PC-3 (cell line): ENCODE data around the gene KHDC4.

Experiments
- CTCF ChIP-seq: fragments of 300-600 bp; sonication (generic); conservative IDR thresholded peaks from 2 replicates; pipeline ENCODE4 v1.5.1; 2017; ENCODE audit warnings: antibody characterized with exemption, low read depth, mild to moderate bottlenecking, low read length
- EZH2 ChIP-seq: fragments of 300-600 bp; sonication (generic); IDR thresholded peaks from one replicate; pipeline ENCODE4 v1.6.1; 2017; ENCODE audit warnings: antibody characterized with exemption, mild to moderate bottlenecking, low read length; ENCODE audit not compliant: unreplicated experiment

DNA sequence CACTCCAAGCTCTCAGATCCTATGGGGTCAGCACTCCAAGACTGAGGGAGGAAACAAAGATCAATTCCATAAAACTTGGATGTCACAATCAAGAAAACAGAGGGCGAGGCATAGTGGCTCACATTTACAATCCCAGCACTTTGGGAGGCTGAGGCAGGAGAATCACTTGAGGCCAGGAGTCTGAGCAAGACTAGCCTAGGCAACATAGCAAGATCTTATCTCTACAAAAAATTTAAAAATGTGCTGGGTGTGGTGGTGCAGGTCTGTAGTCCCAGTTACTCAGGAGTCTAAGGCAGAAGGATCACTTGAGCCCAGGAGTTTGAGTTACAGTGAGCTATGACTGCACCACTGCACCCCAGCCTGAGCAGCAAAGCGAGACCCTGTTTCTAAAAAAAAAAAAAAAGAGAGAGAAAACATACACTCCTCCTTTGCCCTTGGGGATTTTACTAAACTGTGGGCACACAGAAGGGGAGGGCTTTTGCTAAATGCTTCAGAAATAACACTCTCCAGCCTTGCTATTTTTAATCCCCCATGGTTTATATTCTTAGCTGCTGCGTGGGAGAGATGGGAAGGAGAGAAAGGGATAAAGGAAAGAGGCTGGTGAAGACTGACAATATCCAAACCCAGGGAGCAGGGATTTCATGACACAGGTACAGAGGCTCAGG lies 26.0 kb upstream of the KHDC4 start:
- TF ChIP-seq CTCF (no peak), EZH2 (no peak)
